Measurements from ENCODE around the gene INPPL1.

Gene INPPL1

DNA sequence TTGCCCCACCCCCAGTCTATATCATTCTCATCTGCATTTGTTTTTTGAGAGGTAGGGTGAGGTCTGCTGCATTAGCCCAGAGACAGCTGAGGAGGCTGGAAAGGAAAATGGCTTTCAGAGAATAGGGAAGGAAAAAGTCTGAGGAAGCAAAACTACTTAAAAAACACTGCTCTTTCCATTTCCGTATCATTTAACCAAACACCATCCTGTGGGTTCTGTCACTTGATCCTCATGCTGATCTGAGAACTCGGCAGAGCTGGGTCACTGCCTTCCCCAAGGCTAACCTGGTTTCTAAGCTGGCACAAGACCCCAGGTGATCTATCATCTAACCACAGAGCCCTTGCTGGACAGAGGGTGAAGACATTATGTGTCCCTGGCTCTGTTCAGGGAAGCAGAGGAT lies 6.7 kb upstream of the INPPL1 start:
- no peak for DNase-seq (ENCODE audit: low read depth, low spot score)
- TF ChIP-seq, protein P1, sequence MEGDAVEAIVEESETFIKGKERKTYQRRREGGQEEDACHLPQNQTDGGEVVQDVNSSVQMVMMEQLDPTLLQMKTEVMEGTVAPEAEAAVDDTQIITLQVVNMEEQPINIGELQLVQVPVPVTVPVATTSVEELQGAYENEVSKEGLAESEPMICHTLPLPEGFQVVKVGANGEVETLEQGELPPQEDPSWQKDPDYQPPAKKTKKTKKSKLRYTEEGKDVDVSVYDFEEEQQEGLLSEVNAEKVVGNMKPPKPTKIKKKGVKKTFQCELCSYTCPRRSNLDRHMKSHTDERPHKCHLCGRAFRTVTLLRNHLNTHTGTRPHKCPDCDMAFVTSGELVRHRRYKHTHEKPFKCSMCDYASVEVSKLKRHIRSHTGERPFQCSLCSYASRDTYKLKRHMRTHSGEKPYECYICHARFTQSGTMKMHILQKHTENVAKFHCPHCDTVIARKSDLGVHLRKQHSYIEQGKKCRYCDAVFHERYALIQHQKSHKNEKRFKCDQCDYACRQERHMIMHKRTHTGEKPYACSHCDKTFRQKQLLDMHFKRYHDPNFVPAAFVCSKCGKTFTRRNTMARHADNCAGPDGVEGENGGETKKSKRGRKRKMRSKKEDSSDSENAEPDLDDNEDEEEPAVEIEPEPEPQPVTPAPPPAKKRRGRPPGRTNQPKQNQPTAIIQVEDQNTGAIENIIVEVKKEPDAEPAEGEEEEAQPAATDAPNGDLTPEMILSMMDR (IDR thresholded peaks at IDR 0.05; ENCODE audit: insufficient read depth, low read length, missing control alignments) = no peak
- CTCF ChIA-PET = no interaction called here
- no peak overlapping the region for H3K4me3 ChIP-seq (ENCODE audit: low read depth, low read length)
- POLR2A ChIA-PET = no interaction called here

DNA sequence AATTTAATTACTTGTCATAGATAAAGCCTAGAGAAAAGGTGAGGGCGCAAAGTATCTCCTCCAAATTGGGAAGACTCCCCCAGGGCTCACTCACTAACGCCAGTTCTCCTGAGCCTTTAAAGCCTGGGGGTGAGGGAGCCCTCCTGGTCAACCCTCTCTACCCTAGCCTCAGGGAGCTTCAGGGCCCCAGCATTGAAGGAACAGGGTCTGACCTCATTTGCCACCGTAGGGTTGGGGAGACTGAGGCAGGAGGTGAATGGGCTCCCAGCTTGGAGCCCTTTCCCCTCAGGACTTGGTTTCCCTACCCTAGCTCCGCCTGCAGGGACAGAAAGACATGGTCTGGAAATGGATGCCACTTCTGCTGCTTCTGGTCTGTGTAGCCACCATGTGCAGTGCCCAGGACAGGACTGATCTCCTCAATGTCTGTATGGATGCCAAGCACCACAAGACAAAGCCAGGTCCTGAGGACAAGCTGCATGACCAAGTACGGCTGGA lies 6.3 kb upstream of the INPPL1 start:
- TF ChIP-seq, protein P1 (IDR thresholded peaks at IDR 0.05; ENCODE audit: insufficient read depth, low read length, missing control alignments) = no peak
- POLR2A ChIA-PET = no interaction called here
- no peak overlapping the region for H3K4me3 ChIP-seq (ENCODE audit: low read depth, low read length)

DNA sequence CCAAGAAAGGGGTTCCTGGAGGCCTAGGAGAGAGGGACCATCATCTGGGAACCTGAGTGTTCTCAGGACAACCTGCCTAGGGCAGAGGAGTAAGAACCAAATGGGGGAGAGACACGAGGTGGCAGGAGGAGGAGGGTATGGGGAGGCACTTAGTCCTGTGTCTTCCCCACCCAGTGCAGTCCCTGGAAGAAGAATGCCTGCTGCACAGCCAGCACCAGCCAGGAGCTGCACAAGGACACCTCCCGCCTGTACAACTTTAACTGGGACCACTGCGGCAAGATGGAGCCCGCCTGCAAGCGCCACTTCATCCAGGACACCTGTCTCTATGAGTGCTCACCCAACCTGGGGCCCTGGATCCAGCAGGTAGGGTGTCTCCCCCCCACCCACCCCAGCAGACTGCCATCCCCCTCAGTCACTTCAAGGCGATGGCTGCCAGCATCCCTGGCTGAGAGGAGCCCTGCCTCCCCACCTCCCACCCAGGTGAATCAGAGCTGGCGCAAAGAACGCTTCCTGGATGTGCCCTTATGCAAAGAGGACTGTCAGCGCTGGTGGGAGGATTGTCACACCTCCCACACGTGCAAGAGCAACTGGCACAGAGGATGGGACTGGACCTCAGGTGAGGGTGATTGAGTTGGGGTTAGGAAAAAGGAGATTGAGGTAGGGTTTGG lies 3.7 kb upstream of the INPPL1 start:
- ChIA-PET POLR2A (no interaction called here), CTCF (interaction anchor here (1.2 to 2.8 kb wide), 4 partner anchors 10 to 211 kb away, joined by 3 to 15 read pairs (median 14); no protein-coding TSS in a partner anchor)
- no peak overlapping the region for H3K4me3 ChIP-seq (ENCODE audit: low read depth, low read length)
- TF ChIP-seq, protein P1 (IDR thresholded peaks at IDR 0.05; ENCODE audit: insufficient read depth, low read length, missing control alignments) = no peak
- no peak for DNase-seq (ENCODE audit: low read depth, low spot score)

More for the DNA sequence above, 6.3 kb upstream of the INPPL1 start:
- CTCF ChIA-PET = interaction anchor here (1.2 to 1.6 kb wide), 2 partner anchors 35 to 196 kb away, joined by 3 to 4 read pairs; no protein-coding TSS in a partner anchor
- DNase-seq (ENCODE audit: low read depth, low spot score) = no peak

DNA sequence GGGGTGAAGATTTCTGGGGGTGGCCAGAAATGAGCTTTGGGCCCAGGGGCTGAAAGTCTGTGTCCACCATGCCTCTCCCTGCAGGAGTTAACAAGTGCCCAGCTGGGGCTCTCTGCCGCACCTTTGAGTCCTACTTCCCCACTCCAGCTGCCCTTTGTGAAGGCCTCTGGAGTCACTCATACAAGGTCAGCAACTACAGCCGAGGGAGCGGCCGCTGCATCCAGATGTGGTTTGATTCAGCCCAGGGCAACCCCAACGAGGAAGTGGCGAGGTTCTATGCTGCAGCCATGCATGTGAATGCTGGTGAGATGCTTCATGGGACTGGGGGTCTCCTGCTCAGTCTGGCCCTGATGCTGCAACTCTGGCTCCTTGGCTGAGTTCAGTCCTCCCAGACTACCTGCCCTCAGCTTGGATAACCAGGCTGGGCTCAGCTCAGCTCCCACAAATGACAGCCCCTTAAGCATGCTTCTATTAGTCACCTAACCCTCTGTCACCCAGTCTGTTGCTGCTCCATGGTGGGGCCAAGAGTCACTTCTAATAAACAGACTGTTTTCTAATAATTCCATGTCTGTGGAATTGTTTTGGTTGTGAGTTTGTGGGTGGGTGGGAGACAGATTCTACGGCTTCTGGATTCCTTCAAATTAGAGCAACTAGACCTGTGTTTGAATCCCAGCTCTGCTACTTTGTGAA lies 3.0 kb upstream of the INPPL1 start:
- no peak overlapping the region for H3K4me3 ChIP-seq (ENCODE audit: low read depth, low read length)
- TF ChIP-seq, protein P1 (IDR thresholded peaks at IDR 0.05; ENCODE audit: insufficient read depth, low read length, missing control alignments) = no peak
- POLR2A ChIA-PET = no interaction called here
- no peak for DNase-seq (ENCODE audit: low read depth, low spot score)
- CTCF ChIA-PET = interaction anchor here (0.9 to 5.2 kb wide), 8 partner anchors 11 to 210 kb away, joined by 3 to 24 read pairs (median 14); no protein-coding TSS in a partner anchor

DNA sequence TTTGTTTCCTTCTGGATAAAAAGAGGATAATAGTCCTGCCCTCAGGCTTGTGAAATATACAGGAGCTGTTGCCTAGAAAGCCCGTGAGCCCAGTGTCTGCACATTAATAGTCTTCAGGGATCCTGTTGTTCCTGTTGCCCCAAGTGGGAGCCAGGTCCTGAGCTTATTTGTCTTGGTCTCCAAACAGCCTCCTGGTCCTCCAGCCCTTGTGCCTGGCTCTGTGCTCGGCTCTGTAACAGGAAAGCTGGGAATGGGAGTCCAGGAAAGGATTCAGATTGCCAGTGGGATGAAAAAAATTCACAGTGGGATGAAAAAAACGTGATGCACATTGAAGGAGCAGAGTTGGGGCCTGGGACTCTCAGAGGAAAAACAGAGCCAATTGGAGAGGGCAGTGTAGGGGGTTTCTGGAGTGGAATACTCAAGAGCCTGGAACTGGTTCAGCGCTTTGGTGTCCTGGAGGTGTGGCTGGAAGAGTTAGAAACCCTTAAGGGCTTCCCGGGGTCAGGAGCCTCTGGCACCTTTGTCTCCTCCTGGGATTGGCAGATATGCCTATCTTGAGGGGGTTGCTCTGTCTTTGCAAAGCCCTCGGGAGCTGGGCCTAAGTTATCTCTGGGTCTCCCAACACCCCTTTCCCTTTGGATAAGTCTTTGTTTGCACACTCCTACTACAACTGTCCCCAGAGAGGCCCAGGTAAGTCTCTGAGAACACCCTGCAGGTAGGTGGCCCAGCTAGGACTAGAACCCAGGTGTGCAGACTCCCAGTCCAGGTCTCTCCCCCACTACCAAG lies 2.3 kb upstream of the INPPL1 start:
- H3K4me3 ChIP-seq (ENCODE audit: low read depth, low read length) = peak overlapping the region; percentile 91
- DNase-seq (ENCODE audit: low read depth, low spot score) = no peak
- ChIA-PET POLR2A (interaction anchor here (1.2 kb wide), 1 partner anchor 77 kb away, joined by 3 read pairs; no protein-coding TSS in a partner anchor), CTCF (interaction anchor here (0.6 to 8.0 kb wide), 19 partner anchors 8 to 217 kb away, joined by 3 to 76 read pairs (median 4); partner anchors contain the start of gene CLPB)
- TF ChIP-seq, protein P1 (IDR thresholded peaks at IDR 0.05; ENCODE audit: insufficient read depth, low read length, missing control alignments) = no peak
